Suprapubic skin (tissue), 4 donors: ENCODE results near the gene HDGFL1. TPM values are rescaled to one million over a fixed set of nuclear protein-coding genes. Genes with fewer than 3 reads are reported as not detected.

ENCODE experiments used
- DNase-seq, 2 donors: peaks; one replicate each; pipeline ENCODE4 v3.0.0-alpha.2; 2019; ENCODE audit warnings: low spot score in 2 of 2
- H3K27ac ChIP-seq: fragments of 200-600 bp; sonication (generic); one replicate; pipeline ENCODE4 v1.5.1; 2019
- H3K27me3 ChIP-seq: fragments of 200-600 bp; sonication (generic); one replicate; pipeline ENCODE4 v1.5.1; 2019
- H3K36me3 ChIP-seq: fragments of 200-600 bp; sonication (generic); one replicate; pipeline ENCODE4 v1.5.1; 2019
- H3K4me1 ChIP-seq: fragments of 200-600 bp; sonication (generic); one replicate; pipeline ENCODE4 v1.5.1; 2019
- H3K4me3 ChIP-seq: fragments of 200-600 bp; sonication (generic); one replicate; pipeline ENCODE4 v1.5.1; 2019; ENCODE audit warnings: mild to moderate bottlenecking
- H3K9me3 ChIP-seq: fragments of 200-600 bp; sonication (generic); one replicate; pipeline ENCODE4 v1.5.1; 2019
- CTCF ChIP-seq, 2 donors: fragments of 200-600 bp in 1 of 2; fragments of 450-650 bp in 1 of 2; sonication (generic) in 1 of 2; IDR thresholded peaks; one replicate each; pipeline ENCODE4 v1.5.1; 2016 to 2019; ENCODE audit warnings: antibody characterized with exemption in 2 of 2, mild to moderate bottlenecking in 1 of 2, moderate library complexity in 1 of 2
- EP300 ChIP-seq: sonication (generic); formaldehyde crosslinking; IDR thresholded peaks from one replicate; pipeline ENCODE4 v1.6.1; 2017; ENCODE audit warnings: antibody characterized with exemption
- POLR2A ChIP-seq, 2 donors: fragments of 450-650 bp; IDR thresholded peaks; one replicate each; pipeline ENCODE4 v1.6.1; 2017; ENCODE audit warnings: antibody characterized with exemption in 2 of 2, mild to moderate bottlenecking in 2 of 2, moderate library complexity in 2 of 2
- POLR2AphosphoS5 ChIP-seq, 3 donors: sonication (generic); formaldehyde crosslinking; IDR thresholded peaks; one replicate each; pipeline ENCODE4 v1.6.1; 2017; ENCODE audit warnings: antibody characterized with exemption in 3 of 3
- WGBS: methylation state at CpG from one replicate; pipeline ENCODE4 v1.1.5; 2018; 5-methylcytosine and 5-hydroxymethylcytosine counted together
- total RNA-seq, 4 donors: library from RNA; depleted of rRNA; stranded (reverse); fragments of >200 nt; gene quantifications; one replicate each; pipeline ENCODE4 v1.1.0, GENCODE V29; 2016

Gene HDGFL1
- total RNA-seq = not detected

GRCh38 chr6:22569281-22570184 is at the start of gene HDGFL1:
HDGFL1 (plus strand) TSS chr6:22569566; CDS start chr6:22569576, 10 bp downstream.
- Histone ChIP-seq H3K36me3 (no peaks in the 10 kb centered on the region), H3K27ac (no peak within 1 kb of the TSS), H3K4me3 (no peak within 1 kb of the TSS), H3K4me1 (no peaks in the 10 kb centered on the region), H3K9me3 (no peaks in the 10 kb centered on the region), H3K27me3 (no peaks in the 10 kb centered on the region)
- TF ChIP-seq EP300 (no peak), POLR2AphosphoS5 (IDR thresholded peaks at IDR 0.05) (no peak), CTCF (IDR thresholded peaks at IDR 0.05) (no peak), POLR2A (IDR thresholded peaks at IDR 0.05) (no peak)
- WGBS = 97% methylated on average over 89 of the region's 89 CpGs
- DNase-seq = no peak

GRCh38 chr6:22521035-22521434 is 48.3 kb upstream of the HDGFL1 start:
- H3K9me3 ChIP-seq = no peaks in the 10 kb centered on the region
- 95% methylated on average over 4 of the region's 4 CpGs for WGBS
- no peak for DNase-seq
- no peak overlapping the region for H3K4me3 ChIP-seq
- H3K27ac ChIP-seq = no peak overlapping the region
- H3K27me3 ChIP-seq = no peaks in the 10 kb centered on the region
- no peaks in the 10 kb centered on the region for H3K4me1 ChIP-seq
- no peaks in the 10 kb centered on the region for H3K36me3 ChIP-seq
- TF ChIP-seq POLR2AphosphoS5 (IDR thresholded peaks at IDR 0.05) (no peak), EP300 (no peak), POLR2A (IDR thresholded peaks at IDR 0.05) (no peak), CTCF (IDR thresholded peaks at IDR 0.05) (no peak)

GRCh38 chr6:22526736-22527135 is 42.6 kb upstream of the HDGFL1 start:
- TF ChIP-seq POLR2AphosphoS5 (IDR thresholded peaks at IDR 0.05) (no peak), CTCF (IDR thresholded peaks at IDR 0.05) (no peak), POLR2A (IDR thresholded peaks at IDR 0.05) (no peak)

GRCh38 chr6:22529866-22530265 is 39.5 kb upstream of the HDGFL1 start:
- Histone ChIP-seq H3K9me3 (no peaks in the 10 kb centered on the region), H3K27me3 (no peaks in the 10 kb centered on the region), H3K36me3 (no peaks in the 10 kb centered on the region), H3K27ac (no peak overlapping the region), H3K4me3 (no peak overlapping the region), H3K4me1 (no peaks in the 10 kb centered on the region)
- 94% methylated on average over 1 of the region's 1 CpG for WGBS
- TF ChIP-seq POLR2AphosphoS5 (IDR thresholded peaks at IDR 0.05) (no peak), POLR2A (IDR thresholded peaks at IDR 0.05) (no peak), EP300 (no peak), CTCF (IDR thresholded peaks at IDR 0.05) (no peak)
- no peak for DNase-seq

More at GRCh38 chr6:22526736-22527135, 42.6 kb upstream of the HDGFL1 start:
- Histone ChIP-seq H3K4me3 (no peak overlapping the region), H3K9me3 (no peaks in the 10 kb centered on the region), H3K36me3 (no peaks in the 10 kb centered on the region), H3K27ac (no peak overlapping the region), H3K27me3 (no peaks in the 10 kb centered on the region), H3K4me1 (no peaks in the 10 kb centered on the region)
- DNase-seq = no peak

- no peak overlapping the region for H3K4me3 ChIP-seq
- DNase-seq = no peak
- H3K9me3 ChIP-seq = no peaks in the 10 kb centered on the region
- no peak overlapping the region for H3K27ac ChIP-seq
- H3K27me3 ChIP-seq = no peaks in the 10 kb centered on the region
- no peaks in the 10 kb centered on the region for H3K4me1 ChIP-seq
- no peak for TF ChIP-seq CTCF (IDR thresholded peaks at IDR 0.05)
- WGBS = 100% methylated on average over 1 of the region's 1 CpG
- no peaks in the 10 kb centered on the region for H3K36me3 ChIP-seq
Measured at GRCh38 chr6:22530506-22530905, 38.9 kb upstream of the HDGFL1 start.
